ENCODE data around the gene IMMP2L.

IMMP2L gene

GRCh38 chr7:110877016-110877415 is 685.3 kb downstream of the IMMP2L start:
- H3K4me2 ChIP-seq (ENCODE audit: insufficient read depth, low read length) = no peak overlapping the region
- no peak overlapping the region for H3K9ac ChIP-seq (ENCODE audit: low read depth, low read length)
- TF ChIP-seq EZH2 (IDR thresholded peaks at IDR 0.05; ENCODE audit: borderline replicate concordance, low read depth, low read length, severe bottlenecking) = no peak
- TF ChIP-seq, protein P1, sequence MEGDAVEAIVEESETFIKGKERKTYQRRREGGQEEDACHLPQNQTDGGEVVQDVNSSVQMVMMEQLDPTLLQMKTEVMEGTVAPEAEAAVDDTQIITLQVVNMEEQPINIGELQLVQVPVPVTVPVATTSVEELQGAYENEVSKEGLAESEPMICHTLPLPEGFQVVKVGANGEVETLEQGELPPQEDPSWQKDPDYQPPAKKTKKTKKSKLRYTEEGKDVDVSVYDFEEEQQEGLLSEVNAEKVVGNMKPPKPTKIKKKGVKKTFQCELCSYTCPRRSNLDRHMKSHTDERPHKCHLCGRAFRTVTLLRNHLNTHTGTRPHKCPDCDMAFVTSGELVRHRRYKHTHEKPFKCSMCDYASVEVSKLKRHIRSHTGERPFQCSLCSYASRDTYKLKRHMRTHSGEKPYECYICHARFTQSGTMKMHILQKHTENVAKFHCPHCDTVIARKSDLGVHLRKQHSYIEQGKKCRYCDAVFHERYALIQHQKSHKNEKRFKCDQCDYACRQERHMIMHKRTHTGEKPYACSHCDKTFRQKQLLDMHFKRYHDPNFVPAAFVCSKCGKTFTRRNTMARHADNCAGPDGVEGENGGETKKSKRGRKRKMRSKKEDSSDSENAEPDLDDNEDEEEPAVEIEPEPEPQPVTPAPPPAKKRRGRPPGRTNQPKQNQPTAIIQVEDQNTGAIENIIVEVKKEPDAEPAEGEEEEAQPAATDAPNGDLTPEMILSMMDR (IDR thresholded peaks at IDR 0.05; ENCODE audit: borderline replicate concordance, extremely low read depth, low read length, poor library complexity, severe bottlenecking) = no peak
- no peaks in the 10 kb centered on the region for H3K9me3 ChIP-seq (ENCODE audit: insufficient read depth, low read length, severe bottlenecking)
- ATAC-seq (ENCODE audit: insufficient read depth, low read depth) (no peak), DNase-seq (no peak)
- H3K27ac ChIP-seq (ENCODE audit: low read length) = no peak overlapping the region
- no peaks in the 10 kb centered on the region for H3K4me1 ChIP-seq (ENCODE audit: insufficient read depth, low read length)
- no peaks in the 10 kb centered on the region for H3K36me3 ChIP-seq (ENCODE audit: insufficient read depth, low read length)
- no peak overlapping the region for H3K4me3 ChIP-seq (ENCODE audit: low read depth in 1 of 2, low read length in 2 of 2)
- H4K20me1 ChIP-seq (ENCODE audit: insufficient read depth, low read length) = no peaks in the 10 kb centered on the region
- H3K27me3 ChIP-seq (ENCODE audit: insufficient read depth, low read length, poor library complexity) = no peaks in the 10 kb centered on the region
- H2AFZ ChIP-seq (ENCODE audit: low read depth, low read length) = no peak overlapping the region
- H3K79me2 ChIP-seq (ENCODE audit: insufficient read depth, low read length) = no peaks in the 10 kb centered on the region

GRCh38 chr7:110875346-110875745 is 686.9 kb downstream of the IMMP2L start:
- no peak for DNase-seq

DNA sequence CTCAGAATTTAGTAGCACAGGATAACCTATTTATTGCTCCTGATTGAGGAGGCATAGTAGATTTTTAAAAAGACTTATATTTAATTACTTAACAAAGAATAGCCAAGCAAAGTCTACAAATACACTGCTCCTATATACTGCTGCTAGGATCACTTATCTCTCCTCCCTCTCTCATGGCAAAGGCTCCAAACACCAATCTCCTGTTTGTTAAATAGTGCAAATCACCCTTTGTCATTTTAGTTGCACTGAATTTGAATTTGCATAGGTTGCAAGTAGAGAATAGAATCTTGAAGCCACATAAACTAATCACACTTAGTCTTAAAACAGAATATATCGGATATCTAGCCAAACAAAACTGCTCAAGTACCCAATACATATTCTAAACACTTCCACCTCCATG is 690.4 kb downstream of the IMMP2L start:
- Histone ChIP-seq H3K27me3 (ENCODE audit: insufficient read depth, low read length, poor library complexity) (no peaks in the 10 kb centered on the region), H3K4me2 (ENCODE audit: insufficient read depth, low read length) (no peak overlapping the region), H3K9ac (ENCODE audit: low read depth, low read length) (no peak overlapping the region), H4K20me1 (ENCODE audit: insufficient read depth, low read length) (no peaks in the 10 kb centered on the region), H3K79me2 (ENCODE audit: insufficient read depth, low read length) (no peaks in the 10 kb centered on the region), H3K4me3 (ENCODE audit: low read depth in 1 of 2, low read length in 2 of 2) (no peak overlapping the region), H2AFZ (ENCODE audit: low read depth, low read length) (no peak overlapping the region), H3K4me1 (ENCODE audit: insufficient read depth, low read length) (peaks cover 13% of the 10 kb centered on the region), H3K27ac (ENCODE audit: low read length) (no peak overlapping the region), H3K9me3 (ENCODE audit: insufficient read depth, low read length, severe bottlenecking) (peaks cover 4% of the 10 kb centered on the region), H3K36me3 (ENCODE audit: insufficient read depth, low read length) (no peaks in the 10 kb centered on the region)
- DNase-seq = no peak
- ATAC-seq (ENCODE audit: insufficient read depth, low read depth) = no peak
- TF ChIP-seq, protein P1 (IDR thresholded peaks at IDR 0.05; ENCODE audit: borderline replicate concordance, extremely low read depth, low read length, poor library complexity, severe bottlenecking) = no peak
- TF ChIP-seq EZH2 (IDR thresholded peaks at IDR 0.05; ENCODE audit: borderline replicate concordance, low read depth, low read length, severe bottlenecking) = no peak

More at GRCh38 chr7:110875346-110875745, 686.9 kb downstream of the IMMP2L start:
- Histone ChIP-seq H3K27me3 (ENCODE audit: insufficient read depth, low read length, poor library complexity) (no peaks in the 10 kb centered on the region), H2AFZ (ENCODE audit: low read depth, low read length) (no peak overlapping the region), H3K4me1 (ENCODE audit: insufficient read depth, low read length) (peaks cover 12% of the 10 kb centered on the region), H3K9me3 (ENCODE audit: insufficient read depth, low read length, severe bottlenecking) (no peaks in the 10 kb centered on the region), H3K79me2 (ENCODE audit: insufficient read depth, low read length) (no peaks in the 10 kb centered on the region), H3K9ac (ENCODE audit: low read depth, low read length) (no peak overlapping the region), H3K4me2 (ENCODE audit: insufficient read depth, low read length) (no peak overlapping the region), H3K27ac (ENCODE audit: low read length) (no peak overlapping the region), H4K20me1 (ENCODE audit: insufficient read depth, low read length) (no peaks in the 10 kb centered on the region), H3K4me3 (ENCODE audit: low read depth in 1 of 2, low read length in 2 of 2) (no peak overlapping the region), H3K36me3 (ENCODE audit: insufficient read depth, low read length) (no peaks in the 10 kb centered on the region)
- no peak for TF ChIP-seq EZH2 (IDR thresholded peaks at IDR 0.05; ENCODE audit: borderline replicate concordance, low read depth, low read length, severe bottlenecking)
- TF ChIP-seq, protein P1 (IDR thresholded peaks at IDR 0.05; ENCODE audit: borderline replicate concordance, extremely low read depth, low read length, poor library complexity, severe bottlenecking) = no peak
- no peak for ATAC-seq (ENCODE audit: insufficient read depth, low read depth)

DNA sequence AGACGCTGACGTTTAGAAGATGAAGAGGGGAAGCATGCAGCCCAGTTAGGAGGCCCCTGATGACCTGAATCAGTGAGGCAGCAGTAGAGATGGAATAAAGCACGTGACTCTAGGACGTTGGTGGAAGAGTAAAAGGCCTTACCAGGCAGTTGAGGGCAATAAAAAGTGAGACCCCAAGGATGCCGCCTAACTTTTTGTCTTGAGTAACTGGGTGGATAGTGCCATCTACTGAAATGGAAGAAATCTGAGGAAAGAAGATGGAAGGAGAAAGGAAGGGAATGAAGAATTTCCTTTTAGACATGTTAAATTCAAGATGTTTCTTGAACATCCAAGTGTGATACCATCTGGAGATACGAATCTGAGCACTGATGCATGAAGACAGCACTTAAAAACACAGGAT is 691.4 kb downstream of the IMMP2L start:
- H3K4me3 ChIP-seq (ENCODE audit: low read depth in 1 of 2, low read length in 2 of 2) = no peak overlapping the region
- TF ChIP-seq, protein P1 (IDR thresholded peaks at IDR 0.05; ENCODE audit: borderline replicate concordance, extremely low read depth, low read length, poor library complexity, severe bottlenecking) = peak; percentile 38
- TF ChIP-seq EZH2 (IDR thresholded peaks at IDR 0.05; ENCODE audit: borderline replicate concordance, low read depth, low read length, severe bottlenecking) = no peak
- peaks cover 4% of the 10 kb centered on the region for H3K9me3 ChIP-seq (ENCODE audit: insufficient read depth, low read length, severe bottlenecking)
- H3K9ac ChIP-seq (ENCODE audit: low read depth, low read length) = no peak overlapping the region
- H2AFZ ChIP-seq (ENCODE audit: low read depth, low read length) = no peak overlapping the region
- H3K4me2 ChIP-seq (ENCODE audit: insufficient read depth, low read length) = no peak overlapping the region
- H3K4me1 ChIP-seq (ENCODE audit: insufficient read depth, low read length) = peaks cover 21% of the 10 kb centered on the region
- no peak for DNase-seq
- H4K20me1 ChIP-seq (ENCODE audit: insufficient read depth, low read length) = no peaks in the 10 kb centered on the region
- no peak overlapping the region for H3K27ac ChIP-seq (ENCODE audit: low read length)
- ATAC-seq (ENCODE audit: insufficient read depth, low read depth) = no peak; the same call in 2 of the 3 replicates
- H3K36me3 ChIP-seq (ENCODE audit: insufficient read depth, low read length) = no peaks in the 10 kb centered on the region
- no peaks in the 10 kb centered on the region for H3K79me2 ChIP-seq (ENCODE audit: insufficient read depth, low read length)
- H3K27me3 ChIP-seq (ENCODE audit: insufficient read depth, low read length, poor library complexity) = no peaks in the 10 kb centered on the region
